Memory B cell (primary cell): ENCODE results near the gene RBM23.
"Not testable (repeated sequence)": the region's sequence is repeated elsewhere in the genome, so short reads cannot be mapped to it uniquely, and the experiment has no call there.

Experiments
- ATAC-seq: fragments of 150-1000 bp; cut with Tn5 transposase; 2 replicates; pipeline ENCODE4 v1.10.0; 2021; ENCODE audit warnings: low read depth, mild to moderate bottlenecking, moderate library complexity
- DNase-seq, 2 donors: peaks; one replicate each; pipeline ENCODE4 v3.0.0; 2022; ENCODE audit warnings: low spot score in 2 of 2
- H3K27ac Mint-ChIP-seq: one replicate; pipeline ENCODE4 v1.8.0; 2022; ENCODE audit warnings: mild to moderate bottlenecking, moderate library complexity, mixed read lengths
- H3K27me3 Mint-ChIP-seq: one replicate; pipeline ENCODE4 v1.8.0; 2022; ENCODE audit warnings: mixed read lengths
- H3K36me3 Mint-ChIP-seq: one replicate; pipeline ENCODE4 v1.8.0; 2022; ENCODE audit warnings: mild to moderate bottlenecking, mixed read lengths
- H3K4me1 Mint-ChIP-seq: one replicate; pipeline ENCODE4 v1.8.0; 2022; ENCODE audit warnings: mixed read lengths
- H3K4me3 Mint-ChIP-seq: one replicate; pipeline ENCODE4 v1.8.0; 2022; ENCODE audit warnings: mild to moderate bottlenecking, moderate library complexity, mixed read lengths
- H3K9me3 Mint-ChIP-seq: one replicate; pipeline ENCODE4 v1.8.0; 2022; ENCODE audit warnings: mixed read lengths

RBM23 gene

DNA sequence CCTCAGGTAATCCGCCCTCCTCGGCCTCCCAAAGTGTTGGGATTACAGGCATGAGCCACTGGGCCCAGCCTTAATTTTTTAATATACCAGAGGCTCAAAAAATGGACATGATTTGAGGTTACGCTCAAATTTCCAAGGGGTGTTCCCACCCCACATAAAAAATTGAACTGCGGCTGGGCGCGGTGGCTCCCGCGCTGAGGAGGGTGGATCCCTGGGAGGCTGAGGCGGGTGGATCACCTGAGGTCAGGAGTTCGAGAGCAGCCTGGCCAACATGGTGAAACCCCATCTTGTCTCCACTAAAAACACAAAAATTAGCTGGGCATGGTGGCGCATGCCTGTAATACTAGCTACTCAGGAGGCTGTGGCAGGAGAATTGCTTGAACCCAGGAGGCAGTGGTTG lies 64.7 kb downstream of the RBM23 start:
- H3K4me1 Mint-ChIP-seq, ATAC-seq, H3K4me3 Mint-ChIP-seq: not testable (repeated sequence)

DNA sequence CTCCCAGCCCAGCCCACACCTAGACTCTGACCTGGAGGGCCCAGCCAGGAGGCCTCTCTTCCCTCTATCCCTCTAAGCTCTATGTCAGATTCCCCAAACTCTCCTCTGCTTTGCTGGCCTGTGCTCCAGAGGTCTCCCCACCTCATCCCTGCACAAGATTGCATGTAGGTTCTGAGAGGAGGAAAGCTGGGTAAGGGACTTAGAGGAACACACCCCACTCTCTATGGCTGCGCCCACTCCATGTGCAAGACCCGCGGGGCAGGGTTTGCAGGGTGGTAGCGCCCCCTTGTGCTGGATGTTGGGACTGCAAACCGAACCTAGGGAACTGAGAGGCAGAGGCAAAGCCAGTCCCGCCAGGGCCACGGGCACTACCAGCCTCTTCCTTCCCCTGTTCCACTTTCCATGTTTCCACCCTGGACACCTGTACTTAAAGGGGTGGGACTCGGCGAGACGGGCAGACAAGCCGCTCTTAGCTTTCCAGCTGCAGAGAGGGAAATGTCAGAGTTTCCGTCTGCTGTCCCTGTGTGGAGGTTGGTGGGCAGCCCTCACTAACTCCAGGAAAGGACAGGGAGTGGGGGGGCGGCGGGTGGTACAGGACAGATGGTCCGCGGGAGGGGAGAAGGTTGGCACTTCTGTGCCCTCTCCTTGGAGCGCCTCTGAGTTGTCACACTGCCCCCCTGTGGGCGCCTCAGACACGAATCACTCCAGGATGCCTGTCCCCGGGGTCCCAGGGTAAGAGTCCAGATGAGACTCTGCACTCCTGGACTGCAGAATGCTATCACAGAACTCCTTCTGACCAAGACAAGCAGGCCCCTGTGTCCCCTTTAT lies 65.8 kb downstream of the RBM23 start:
- H3K9me3 Mint-ChIP-seq = no peaks in the 10 kb centered on the region
- peak; percentile 93 for ATAC-seq
- peak overlapping the region; percentile 56 for H3K27ac Mint-ChIP-seq
- peaks cover 2% of the 10 kb centered on the region for H3K36me3 Mint-ChIP-seq
- peak overlapping the region; percentile 85 for H3K4me3 Mint-ChIP-seq
- peaks cover 2% of the 10 kb centered on the region for H3K27me3 Mint-ChIP-seq
- peak; percentile 98 to 100 for DNase-seq
- H3K4me1 Mint-ChIP-seq = peaks cover 7% of the 10 kb centered on the region

More for the DNA sequence above, 64.7 kb downstream of the RBM23 start:
- H3K36me3 Mint-ChIP-seq, H3K9me3 Mint-ChIP-seq, DNase-seq, H3K27ac Mint-ChIP-seq, H3K27me3 Mint-ChIP-seq: not testable (repeated sequence)

DNA sequence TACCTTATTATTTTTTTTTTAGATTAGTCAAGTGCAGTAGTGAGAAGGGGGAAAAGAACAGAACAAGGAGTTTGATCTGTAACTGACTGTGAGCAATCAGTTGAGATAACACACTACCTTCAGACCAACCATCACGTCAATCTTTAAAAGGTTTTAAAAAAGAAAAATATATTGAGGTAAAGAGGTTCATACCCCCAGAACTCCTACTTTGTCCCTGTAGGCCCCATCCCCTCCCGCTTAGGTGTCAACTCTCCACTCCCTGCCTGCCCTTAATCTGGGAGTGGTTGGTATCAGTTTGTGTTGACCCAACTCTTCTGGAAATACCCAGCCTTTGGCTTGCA lies 66.4 kb downstream of the RBM23 start:
- Mint-ChIP-seq H3K9me3 (no peaks in the 10 kb centered on the region), H3K27me3 (peaks cover 2% of the 10 kb centered on the region), H3K4me1 (peaks cover 7% of the 10 kb centered on the region), H3K4me3 (no peak overlapping the region), H3K36me3 (peaks cover 2% of the 10 kb centered on the region), H3K27ac (peak overlapping the region; percentile 56)
- DNase-seq = no peak
- ATAC-seq = no peak

DNA sequence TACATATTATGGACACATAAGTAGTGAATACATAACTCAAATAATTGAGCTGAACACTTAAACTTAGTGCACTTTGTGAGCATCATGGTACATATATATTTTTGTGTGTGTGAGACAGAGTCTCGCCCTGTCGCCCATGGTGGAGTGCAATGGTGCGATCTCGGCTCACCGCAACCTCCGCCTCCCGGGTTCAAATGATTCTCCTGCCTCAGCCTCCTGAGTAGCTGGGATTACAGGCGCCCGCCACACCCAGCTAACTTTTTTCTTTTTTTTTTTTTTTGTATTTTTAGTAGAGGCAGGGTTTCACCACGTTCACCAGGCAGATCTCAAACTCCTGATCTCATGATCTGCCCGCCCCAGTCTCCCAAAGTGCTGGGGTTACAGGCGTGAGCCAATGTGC lies 66.8 kb downstream of the RBM23 start:
- DNase-seq, H3K4me3 Mint-ChIP-seq, H3K4me1 Mint-ChIP-seq: not testable (repeated sequence)

DNA sequence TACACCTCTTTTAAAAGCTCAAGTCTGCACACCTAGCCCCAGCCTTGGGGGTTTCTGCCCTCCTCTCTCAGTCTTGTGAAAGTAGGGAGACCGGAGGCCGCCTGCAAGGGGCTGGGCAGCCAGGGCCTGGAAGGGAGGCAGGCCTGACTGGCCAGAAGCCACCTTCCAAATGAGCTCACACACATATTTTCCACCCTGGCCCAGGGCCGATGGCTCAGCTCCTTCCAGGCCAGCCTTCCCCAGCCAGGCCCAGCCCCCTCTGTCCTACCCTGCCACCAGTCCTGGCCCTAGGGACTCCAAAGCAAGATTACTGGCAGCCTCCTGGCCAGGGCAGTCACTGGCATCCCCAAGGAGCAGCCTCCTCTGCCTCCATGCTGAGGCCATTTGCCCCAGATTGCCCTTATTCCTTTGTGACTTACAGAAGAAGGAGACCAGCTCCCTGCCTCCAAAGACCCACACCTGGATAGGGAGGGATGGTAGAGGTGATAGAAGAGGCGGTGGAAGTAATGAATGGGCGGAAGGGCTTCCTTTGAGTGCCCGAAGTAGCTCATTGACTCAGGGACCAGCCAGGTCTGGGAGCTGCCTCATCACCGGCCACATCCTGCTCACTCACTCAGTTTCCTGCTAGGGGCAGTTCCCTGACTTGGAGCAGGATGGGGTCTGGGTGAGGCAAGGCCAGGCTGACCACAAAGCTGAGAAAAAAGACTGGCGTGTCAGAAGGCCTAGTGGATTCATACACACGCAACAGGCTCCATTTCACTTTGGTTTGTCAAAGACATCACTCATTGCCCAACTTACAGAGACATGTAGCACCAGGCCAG lies 67.8 kb downstream of the RBM23 start:
- DNase-seq = no peak
- no peak overlapping the region for H3K4me3 Mint-ChIP-seq
- H3K4me1 Mint-ChIP-seq = peaks cover 7% of the 10 kb centered on the region
- H3K36me3 Mint-ChIP-seq = no peaks in the 10 kb centered on the region
- no peaks in the 10 kb centered on the region for H3K9me3 Mint-ChIP-seq
- ATAC-seq = no peak
- H3K27ac Mint-ChIP-seq = no peak overlapping the region
- peaks cover 9% of the 10 kb centered on the region for H3K27me3 Mint-ChIP-seq

More for the DNA sequence above, 66.8 kb downstream of the RBM23 start:
- not testable (repeated sequence) for ATAC-seq, H3K36me3 Mint-ChIP-seq, H3K27me3 Mint-ChIP-seq, H3K9me3 Mint-ChIP-seq, H3K27ac Mint-ChIP-seq

DNA sequence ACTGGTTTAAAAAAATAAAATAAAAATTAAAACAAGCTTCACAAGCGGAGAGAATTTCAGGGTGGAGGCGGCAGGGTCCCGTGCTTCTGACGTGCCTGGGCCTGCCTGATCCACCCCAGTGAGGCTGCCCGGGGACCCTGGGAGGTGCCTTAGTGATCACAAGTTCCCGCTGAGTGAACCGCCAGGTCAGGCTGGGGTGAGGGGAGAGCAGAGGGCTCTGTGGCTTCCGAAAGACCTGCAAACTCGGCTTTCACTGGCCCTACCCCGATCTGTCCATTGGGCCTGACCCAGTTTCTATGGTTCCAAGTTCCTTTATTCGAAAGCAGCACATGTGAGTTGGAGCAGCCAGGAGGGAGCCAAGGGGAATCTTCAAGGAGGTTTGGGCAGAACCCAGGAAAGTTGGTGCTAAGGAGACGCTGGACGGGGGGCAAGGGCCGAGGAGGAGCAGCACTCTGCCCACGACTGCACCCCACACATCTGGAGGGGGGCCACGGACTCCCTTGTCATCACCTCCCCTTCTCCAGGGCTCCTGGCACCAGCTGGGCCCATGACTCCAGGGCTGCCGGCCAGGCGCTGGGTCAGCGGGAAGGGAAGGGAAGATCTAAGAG lies 69.6 kb downstream of the RBM23 start:
- no peak overlapping the region for H3K4me3 Mint-ChIP-seq
- peaks cover 7% of the 10 kb centered on the region for H3K4me1 Mint-ChIP-seq
- DNase-seq (no peak), ATAC-seq (no peak)
- H3K36me3 Mint-ChIP-seq = no peaks in the 10 kb centered on the region
- H3K27ac Mint-ChIP-seq = no peak overlapping the region
- peaks cover 15% of the 10 kb centered on the region for H3K27me3 Mint-ChIP-seq
- no peaks in the 10 kb centered on the region for H3K9me3 Mint-ChIP-seq

DNA sequence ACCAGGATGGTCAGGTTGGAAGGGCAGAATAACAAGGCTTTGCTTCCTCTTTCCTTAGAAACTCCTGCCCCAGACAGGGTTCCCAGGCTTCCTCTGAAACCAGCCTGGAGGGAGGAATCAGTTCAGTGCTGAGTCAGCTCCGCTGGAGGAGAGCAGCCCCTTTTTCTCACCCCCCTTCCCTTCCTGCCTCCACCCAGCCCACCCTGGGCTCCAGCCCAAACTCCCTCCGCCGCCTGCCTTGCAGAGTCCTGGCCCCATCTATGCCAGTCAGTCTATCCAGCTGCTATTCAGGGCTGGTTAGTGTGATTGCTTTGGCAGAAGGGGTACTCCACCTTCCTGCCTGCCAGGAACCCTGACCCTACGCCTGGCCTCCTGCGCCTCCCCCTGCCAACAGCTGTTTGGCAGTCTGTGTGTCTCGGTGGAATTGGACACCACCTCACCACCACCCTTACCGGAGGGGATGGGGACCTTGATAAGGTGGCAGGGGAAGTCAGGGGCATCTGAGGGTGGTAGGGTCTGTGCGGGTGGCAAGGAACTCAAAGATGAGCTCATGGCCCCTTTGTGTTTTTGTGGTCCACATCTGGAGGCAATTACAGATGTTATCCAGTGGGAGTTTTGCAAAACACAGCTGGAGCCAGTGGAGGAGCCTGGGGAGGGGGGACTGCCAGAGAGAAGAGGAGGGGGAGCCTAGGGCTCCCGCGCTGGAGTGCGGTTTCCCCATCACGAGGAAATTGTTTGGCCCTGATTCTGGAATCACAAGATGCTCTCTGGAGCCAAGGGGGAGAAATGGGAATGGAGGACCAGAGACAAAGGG lies 70.4 kb downstream of the RBM23 start:
- Mint-ChIP-seq H3K4me3 (no peak overlapping the region), H3K27me3 (peaks cover 15% of the 10 kb centered on the region), H3K4me1 (peaks cover 7% of the 10 kb centered on the region), H3K9me3 (no peaks in the 10 kb centered on the region), H3K27ac (no peak overlapping the region), H3K36me3 (no peaks in the 10 kb centered on the region)
- no peak for ATAC-seq
- no peak for DNase-seq

DNA sequence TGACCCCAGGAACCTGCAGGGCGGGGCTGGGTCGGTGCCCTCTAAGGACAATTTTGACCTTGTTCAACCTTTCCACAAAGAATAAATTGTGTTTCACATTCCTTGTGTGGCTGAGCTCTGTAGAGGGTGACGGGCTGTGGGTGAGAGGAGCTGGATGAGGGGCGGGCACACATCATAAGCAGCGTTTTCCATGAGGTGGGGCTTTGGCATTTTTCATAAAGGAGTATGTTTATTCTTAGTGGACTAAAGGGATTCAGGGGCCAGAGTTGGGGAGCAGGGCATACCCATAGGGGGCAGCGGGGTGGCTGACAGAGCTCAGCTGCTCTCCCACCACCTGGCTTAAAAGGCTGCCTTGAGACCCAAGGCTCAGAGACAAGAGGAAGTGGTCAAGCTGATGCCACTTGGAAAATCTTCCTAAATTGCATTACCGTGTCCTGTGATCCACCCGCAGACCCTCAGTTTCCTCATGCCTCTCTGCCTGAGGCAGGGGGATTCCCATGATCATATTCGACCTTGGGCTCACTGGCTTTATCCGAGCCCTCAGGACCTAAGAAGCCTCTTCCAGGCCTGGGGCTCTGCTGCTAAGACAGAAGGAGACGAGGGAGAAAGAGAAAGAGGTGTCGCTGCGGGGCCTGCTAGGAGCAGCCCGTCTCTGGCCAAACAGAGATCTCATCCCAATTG lies 71.1 kb downstream of the RBM23 start:
- Mint-ChIP-seq H3K4me1 (peaks cover 2% of the 10 kb centered on the region), H3K27ac (no peak overlapping the region), H3K4me3 (no peak overlapping the region), H3K27me3 (peaks cover 15% of the 10 kb centered on the region), H3K36me3 (no peaks in the 10 kb centered on the region), H3K9me3 (no peaks in the 10 kb centered on the region)
- ATAC-seq = no peak
- no peak for DNase-seq

DNA sequence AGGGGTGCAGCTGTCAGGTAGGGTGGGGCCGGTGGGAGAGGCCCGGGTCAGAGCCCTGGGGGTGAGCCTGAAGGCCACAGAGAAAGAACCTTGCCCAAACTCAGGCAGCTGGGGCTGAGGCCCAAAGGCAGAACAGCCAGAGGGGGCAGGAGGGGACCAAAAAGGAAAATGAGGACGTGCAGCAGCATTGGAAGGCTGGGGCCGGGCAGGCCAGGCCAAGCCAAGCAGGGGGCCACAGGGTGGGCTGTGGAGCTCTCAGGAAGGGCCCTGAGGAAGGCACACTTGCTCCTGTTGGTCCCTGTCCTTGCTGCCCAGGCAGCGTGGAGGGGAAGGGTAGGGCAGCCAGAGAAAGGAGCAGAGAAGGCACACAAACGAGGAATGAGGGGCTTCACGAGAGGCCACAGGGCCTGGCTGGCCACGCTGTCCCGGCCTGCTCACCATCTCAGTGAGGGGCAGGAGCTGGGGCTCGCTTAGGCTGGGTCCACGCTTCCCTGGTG lies 72.1 kb downstream of the RBM23 start:
- no peaks in the 10 kb centered on the region for H3K9me3 Mint-ChIP-seq
- ATAC-seq = no peak
- no peaks in the 10 kb centered on the region for H3K4me1 Mint-ChIP-seq
- no peak for DNase-seq
- H3K27ac Mint-ChIP-seq = no peak overlapping the region
- peaks cover 15% of the 10 kb centered on the region for H3K27me3 Mint-ChIP-seq
- H3K36me3 Mint-ChIP-seq = no peaks in the 10 kb centered on the region
- H3K4me3 Mint-ChIP-seq = no peak overlapping the region

DNA sequence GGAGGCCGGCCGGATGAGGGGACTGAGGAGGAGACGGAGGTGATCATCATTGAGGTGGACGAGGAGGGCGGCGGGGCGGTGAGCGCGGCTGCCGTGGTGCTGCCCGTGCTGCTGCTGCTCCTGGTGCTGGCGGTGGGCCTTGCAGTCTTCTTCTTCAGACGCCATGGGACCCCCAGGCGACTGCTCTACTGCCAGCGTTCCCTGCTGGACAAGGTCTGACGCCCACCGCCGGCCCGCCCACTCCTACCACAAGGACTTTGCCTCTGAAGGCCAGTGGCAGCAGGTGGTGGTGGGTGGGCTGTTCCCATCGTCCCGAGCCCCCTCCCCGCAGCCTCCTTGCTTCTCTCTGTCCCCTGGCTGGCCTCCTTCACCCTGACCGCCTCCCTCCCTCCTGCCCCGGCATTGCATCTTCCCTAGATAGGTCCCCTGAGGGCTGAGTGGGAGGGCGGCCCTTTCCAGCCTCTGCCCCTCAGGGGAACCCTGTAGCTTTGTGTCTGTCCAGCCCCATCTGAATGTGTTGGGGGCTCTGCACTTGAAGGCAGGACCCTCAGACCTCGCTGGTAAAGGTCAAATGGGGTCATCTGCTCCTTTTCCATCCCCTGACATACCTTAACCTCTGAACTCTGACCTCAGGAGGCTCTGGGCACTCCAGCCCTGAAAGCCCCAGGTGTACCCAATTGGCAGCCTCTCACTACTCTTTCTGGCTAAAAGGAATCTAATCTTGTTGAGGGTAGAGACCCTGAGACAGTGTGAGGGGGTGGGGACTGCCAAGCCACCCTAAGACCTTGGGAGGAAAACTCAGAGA lies 72.9 kb downstream of the RBM23 start:
- no peaks in the 10 kb centered on the region for H3K36me3 Mint-ChIP-seq

DNA sequence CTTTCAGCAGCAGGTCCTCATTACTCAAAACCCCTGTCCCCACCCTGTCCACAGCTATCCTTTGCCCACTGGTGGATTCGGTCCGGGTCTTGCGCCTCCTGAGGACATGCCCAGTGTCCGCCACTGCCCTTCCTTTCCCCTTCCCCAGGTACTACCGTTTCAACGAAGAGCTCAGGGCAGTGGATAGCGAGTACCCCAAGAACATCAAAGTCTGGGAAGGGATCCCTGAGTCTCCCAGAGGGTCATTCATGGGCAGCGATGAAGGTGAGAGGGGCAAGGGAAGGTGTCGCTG lies 73.9 kb downstream of the RBM23 start:
- ATAC-seq (no peak), DNase-seq (no peak)
- Mint-ChIP-seq H3K27me3 (peaks cover 18% of the 10 kb centered on the region), H3K9me3 (no peaks in the 10 kb centered on the region), H3K4me3 (no peak overlapping the region), H3K27ac (no peak overlapping the region), H3K4me1 (no peaks in the 10 kb centered on the region), H3K36me3 (no peaks in the 10 kb centered on the region)

More for the DNA sequence above, 72.9 kb downstream of the RBM23 start:
- DNase-seq = no peak
- H3K9me3 Mint-ChIP-seq = no peaks in the 10 kb centered on the region
- H3K4me1 Mint-ChIP-seq = no peaks in the 10 kb centered on the region
- H3K4me3 Mint-ChIP-seq = no peak overlapping the region
- peaks cover 18% of the 10 kb centered on the region for H3K27me3 Mint-ChIP-seq
- no peak for ATAC-seq
- no peak overlapping the region for H3K27ac Mint-ChIP-seq

DNA sequence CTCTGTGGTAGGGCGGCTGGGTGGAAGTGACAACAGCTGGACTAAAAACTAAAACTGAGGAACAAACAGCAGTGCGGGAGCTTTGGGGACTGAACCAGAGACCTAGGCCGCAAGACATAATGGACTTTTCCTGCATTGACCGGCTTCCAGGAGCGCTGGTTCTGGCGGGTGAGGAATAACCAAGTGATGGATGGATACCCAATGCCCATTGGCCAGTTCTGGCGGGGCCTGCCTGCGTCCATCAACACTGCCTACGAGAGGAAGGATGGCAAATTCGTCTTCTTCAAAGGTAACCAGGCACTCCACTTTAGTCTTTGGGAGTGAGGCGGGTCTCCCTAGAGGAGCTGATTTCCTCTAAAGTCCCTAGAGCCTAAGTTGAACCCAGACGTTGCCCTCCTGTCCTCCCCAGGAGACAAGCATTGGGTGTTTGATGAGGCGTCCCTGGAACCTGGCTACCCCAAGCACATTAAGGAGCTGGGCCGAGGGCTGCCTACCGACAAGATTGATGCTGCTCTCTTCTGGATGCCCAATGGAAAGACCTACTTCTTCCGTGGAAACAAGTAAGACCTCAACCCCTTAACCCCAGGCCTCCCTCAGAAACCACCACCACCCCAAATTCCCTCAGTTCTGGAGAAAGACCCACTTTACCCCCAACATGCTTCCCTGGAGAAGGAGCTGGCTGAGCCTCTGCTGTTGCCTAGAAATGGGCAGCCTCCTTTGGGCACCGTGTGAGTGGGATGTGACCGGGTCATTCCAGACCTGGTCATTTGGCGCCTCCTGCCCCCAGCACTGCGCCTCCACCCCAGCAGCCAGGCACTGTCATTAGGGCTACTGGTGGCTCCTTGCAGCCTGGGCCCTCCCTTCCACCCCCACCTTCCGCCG lies 74.5 kb downstream of the RBM23 start:
- no peaks in the 10 kb centered on the region for H3K36me3 Mint-ChIP-seq
- peaks cover 18% of the 10 kb centered on the region for H3K27me3 Mint-ChIP-seq
- H3K27ac Mint-ChIP-seq = no peak overlapping the region
- H3K4me3 Mint-ChIP-seq = no peak overlapping the region
- no peak for ATAC-seq
- DNase-seq = no peak
- no peaks in the 10 kb centered on the region for H3K9me3 Mint-ChIP-seq
- no peaks in the 10 kb centered on the region for H3K4me1 Mint-ChIP-seq
